ENCODE data around the gene POLR1A.

Gene POLR1A

DNA sequence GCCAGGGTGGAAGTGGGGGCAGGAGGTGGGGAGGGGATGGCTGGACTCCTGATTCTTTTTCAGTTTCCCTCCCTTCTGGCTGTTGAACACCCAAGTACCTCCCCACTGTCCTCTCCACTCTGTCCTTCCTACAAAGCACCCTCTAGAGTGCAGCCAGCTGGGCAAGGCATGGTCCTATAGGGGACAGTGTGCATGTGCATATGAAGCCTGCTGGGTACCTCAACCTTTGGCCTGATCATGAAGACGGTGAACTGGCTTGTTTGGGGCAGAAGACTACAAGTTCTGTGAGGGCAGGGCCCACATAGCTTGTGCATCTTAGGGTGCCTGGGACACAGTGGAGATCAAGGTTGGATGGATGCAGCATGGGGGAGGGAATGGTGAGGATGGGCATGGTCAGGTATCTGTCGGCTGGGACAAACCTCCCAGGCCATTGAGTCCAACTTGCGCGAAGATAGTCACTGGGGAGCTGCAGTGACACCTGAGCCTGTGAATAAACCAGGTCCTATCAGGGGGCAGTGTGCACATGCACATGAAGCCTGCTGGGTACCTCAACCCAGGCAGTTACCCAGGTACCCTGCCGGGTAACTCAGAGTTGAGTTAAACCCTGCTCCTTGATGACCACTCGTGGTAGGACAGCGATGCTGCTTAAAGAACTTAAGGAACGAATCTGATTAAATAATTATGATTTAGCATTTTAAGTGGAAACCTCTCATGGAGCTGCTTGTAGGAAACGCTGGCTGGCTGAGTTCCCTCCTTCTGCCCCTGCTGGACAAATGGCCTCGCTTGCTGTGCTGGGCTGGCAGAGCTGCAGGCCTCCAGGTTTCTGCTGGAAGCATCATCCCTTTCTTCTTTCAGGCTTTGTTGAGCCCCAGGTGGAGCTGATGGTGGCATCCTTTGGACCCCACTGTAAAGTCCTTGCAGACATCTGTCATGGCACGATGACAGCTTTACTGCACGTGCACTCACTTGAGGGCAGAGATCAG lies 84.0 kb downstream of the POLR1A start:
- no peak; the same call in 1 of the 2 replicates for TF ChIP-seq CTCF (IDR thresholded peaks at IDR 0.05; ENCODE audit: low read depth, low read length)
- DNase-seq (ENCODE audit: extremely low read depth, low read depth): no peak

DNA sequence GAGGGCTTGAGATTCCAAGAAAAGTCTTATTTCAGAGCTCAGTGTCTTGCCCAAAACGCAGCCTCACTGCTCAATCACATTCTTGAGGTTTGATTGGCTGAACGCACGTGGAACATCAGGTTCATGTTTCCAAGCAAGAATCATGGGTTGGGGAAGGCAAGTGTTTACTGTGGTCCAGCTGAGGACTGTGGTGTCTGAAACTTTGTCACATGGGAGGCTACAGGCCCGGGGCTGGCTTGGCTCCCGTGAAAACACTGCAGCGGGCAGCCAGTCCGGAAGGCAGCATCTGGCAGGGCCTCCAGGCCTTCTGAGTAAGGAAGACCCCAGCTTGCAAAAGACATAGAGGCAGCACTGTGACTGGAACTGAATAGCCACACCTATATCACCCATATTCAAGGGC lies 84.7 kb downstream of the POLR1A start:
- TF ChIP-seq CTCF (IDR thresholded peaks at IDR 0.05; ENCODE audit: low read depth, low read length): no peak
- no peak for DNase-seq (ENCODE audit: extremely low read depth, low read depth)

GRCh38 chr2:86019121-86019520 lies 86.6 kb downstream of the POLR1A start:
- DNase-seq (ENCODE audit: extremely low read depth, low read depth): no peak
- TF ChIP-seq CTCF (IDR thresholded peaks at IDR 0.05; ENCODE audit: low read depth, low read length): no peak

- DNase-seq (ENCODE audit: extremely low read depth, low read depth): no peak
- no peak for TF ChIP-seq CTCF (IDR thresholded peaks at IDR 0.05; ENCODE audit: low read depth, low read length)
Measured at GRCh38 chr2:86017901-86018896, 87.5 kb downstream of the POLR1A start.

DNA sequence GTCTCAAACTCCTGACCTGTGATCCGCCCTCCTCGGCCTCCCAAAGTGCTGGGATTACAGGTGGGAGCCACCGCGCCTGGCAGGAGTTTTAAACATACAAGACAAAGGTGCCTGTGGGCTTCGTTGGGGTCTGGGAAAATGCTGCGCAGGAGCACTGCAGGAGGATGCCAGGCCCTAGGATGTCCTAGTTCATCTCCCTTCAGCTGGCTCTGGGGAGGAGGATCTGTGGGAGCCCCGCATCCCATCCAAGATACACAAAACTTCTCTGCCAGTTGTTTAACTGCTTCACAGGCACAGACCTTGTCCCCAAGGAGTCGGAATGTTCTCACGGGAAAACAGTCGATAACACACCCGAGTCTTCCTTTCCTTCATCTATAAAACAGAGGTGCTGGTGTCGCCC lies 89.1 kb downstream of the POLR1A start:
- no peak for DNase-seq (ENCODE audit: extremely low read depth, low read depth)
- no peak for TF ChIP-seq CTCF (IDR thresholded peaks at IDR 0.05; ENCODE audit: low read depth, low read length)

DNA sequence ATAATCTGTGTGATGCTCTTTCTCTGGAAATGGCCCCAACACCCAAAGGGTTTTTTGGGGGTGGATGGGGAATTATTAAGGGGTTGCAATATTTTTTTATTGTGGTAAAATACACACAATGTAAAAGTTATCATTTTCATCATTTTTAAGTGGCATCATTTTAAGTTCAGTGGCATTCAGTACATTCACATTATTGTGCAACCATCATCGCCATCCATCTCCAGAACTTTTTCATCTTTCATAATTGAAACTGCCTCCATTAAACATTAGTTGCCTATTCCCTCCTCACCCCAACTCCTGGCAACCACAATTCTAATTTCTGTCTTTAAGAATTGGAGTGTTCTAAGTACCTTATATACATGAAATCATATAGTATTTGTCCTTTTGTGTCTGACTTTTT lies 90.0 kb downstream of the POLR1A start:
- no peak for DNase-seq (ENCODE audit: extremely low read depth, low read depth)
- TF ChIP-seq CTCF (IDR thresholded peaks at IDR 0.05; ENCODE audit: low read depth, low read length): no peak

All from AG09319 (cell line).